ENCODE data around the gene IMPACT. TPM values are rescaled to one million over a fixed set of nuclear protein-coding genes. Genes with fewer than 3 reads are reported as not detected.

Gene IMPACT
- total and polyA plus RNA-seq, 2 of the 8 experiments (the other 6 are each of a cell fraction or from before 2014, with no cell fraction given) = 31.1 to 44.6 TPM

DNA sequence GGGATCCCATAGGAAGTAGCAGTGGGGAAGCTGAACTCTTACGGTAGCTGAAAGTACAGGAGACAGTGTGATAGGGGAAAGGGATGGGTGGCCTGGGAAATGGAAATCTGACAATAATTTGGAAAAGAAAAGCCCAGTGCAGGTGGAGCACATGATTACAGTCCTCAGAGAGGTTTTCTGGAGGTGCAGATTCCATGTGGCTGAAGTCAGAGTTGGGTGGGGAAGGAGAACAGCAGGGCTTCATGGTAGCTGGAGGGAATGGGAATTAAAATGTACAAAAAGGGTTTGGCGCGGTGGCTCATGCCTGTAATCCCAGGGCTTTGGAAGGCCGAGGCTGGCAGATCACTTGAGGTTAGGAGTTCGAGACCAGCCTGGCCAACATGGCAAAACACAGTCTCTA lies 46.1 kb downstream of the IMPACT start:
- Histone ChIP-seq H4K91ac (replicated peaks; ENCODE audit: insufficient read length, low read length) (no peak overlapping the region), H3K4ac (replicated peaks; ENCODE audit: insufficient read length, low read depth, low read length) (no peak overlapping the region), H3K4me2 (ENCODE audit: insufficient read depth in 1 of 2, low read depth in 2 of 2, low read length in 2 of 2) (no peak overlapping the region), H2BK20ac (ENCODE audit: low read length) (no peak overlapping the region), H3K36me3 (ENCODE audit: control insufficient read depth in 2 of 4, insufficient read depth in 4 of 4, low read length in 3 of 4) (no peaks in the 10 kb centered on the region), H3K9ac (replicated peaks in 1 of 4; ENCODE audit: extremely low read depth in 1 of 4, low read depth in 3 of 4, low read length in 3 of 4) (no peak overlapping the region), H4K8ac (ENCODE audit: extremely low read depth, insufficient read depth, low read length) (no peak overlapping the region; the same call in 1 of the 2 replicates), H3K79me2 (ENCODE audit: control insufficient read depth in 1 of 2, insufficient read depth in 2 of 2, low read length in 2 of 2) (no peaks in the 10 kb centered on the region), H2AK5ac (ENCODE audit: low read depth, low read length) (no peak overlapping the region), H3K27me3 (replicated peaks in 1 of 4; ENCODE audit: control insufficient read depth in 3 of 4, extremely low read depth in 1 of 4, insufficient read depth in 3 of 4, low read length in 3 of 4) (no peaks in the 10 kb centered on the region), H3K23ac (ENCODE audit: insufficient read length) (no peak overlapping the region), H2BK12ac (ENCODE audit: low read depth, low read length) (no peak overlapping the region), H2AFZ (ENCODE audit: low read length) (peak overlapping the region; percentile 33; the same call in 1 of the 2 replicates), H3K56ac (replicated peaks; ENCODE audit: insufficient read length, low read depth, low read length) (no peak overlapping the region), H2BK15ac (ENCODE audit: low read length) (no peak overlapping the region), H2BK5ac (ENCODE audit: low read depth, low read length) (no peak overlapping the region), H4K20me1 (replicated peaks in 1 of 2; ENCODE audit: control insufficient read depth in 1 of 2, insufficient read depth in 2 of 2, low read length in 2 of 2) (no peaks in the 10 kb centered on the region), H3K27ac (ENCODE audit: low read depth, low read length) (no peak overlapping the region), H3K14ac (ENCODE audit: insufficient read length) (no peak overlapping the region), H2BK120ac (replicated peaks; ENCODE audit: low read depth, low read length) (no peak overlapping the region), H3K4me1 (replicated peaks in 1 of 4; ENCODE audit: control insufficient read depth in 3 of 4, insufficient read depth in 4 of 4, low read length in 3 of 4) (no peaks in the 10 kb centered on the region), H4K5ac (ENCODE audit: insufficient read length, low read depth, low read length) (no peak overlapping the region), H3K18ac (ENCODE audit: extremely low read depth, low read length) (no peak overlapping the region), H3K79me1 (ENCODE audit: low read depth, low read length) (no peaks in the 10 kb centered on the region), H3K23me2 (ENCODE audit: low read depth, low read length) (no peaks in the 10 kb centered on the region), H3K9me3 (ENCODE audit: insufficient read depth in 2 of 2, low read depth in 1 of 2, low read length in 1 of 2) (peaks cover 0 to 3% of the 10 kb centered on the region in 2 experiments; a peak in 1 of 4 replicates), H3K4me3 (ENCODE audit: extremely low read depth in 1 of 4, insufficient read depth in 2 of 4, low read depth in 3 of 4, low read length in 4 of 4) (no peak overlapping the region)
- ChIA-PET POLR2A (ENCODE audit: partially characterized antibody) (no interaction called here), CTCF (ENCODE audit: partially characterized antibody) (interaction anchor here (0.6 to 1.2 kb wide), 2 partner anchors 13 to 454 kb away, joined by 3 read pairs; no protein-coding TSS in a partner anchor)
- TF ChIP-seq RFX5 (IDR thresholded peaks at IDR 0.05; ENCODE audit: borderline replicate concordance, low read depth, low read length) (no peak), SIX5 (IDR thresholded peaks at IDR 0.05; ENCODE audit: low read depth, low read length) (no peak), CREB1 (IDR thresholded peaks at IDR 0.05) (no peak), RAD21 (IDR thresholded peaks at IDR 0.05 in 1 of 2, conservative IDR thresholded peaks at IDR 0.05 in 1 of 2; ENCODE audit: low read depth in 2 of 2, low read length in 2 of 2) (no peak), GABPA (IDR thresholded peaks at IDR 0.05; ENCODE audit: borderline replicate concordance, insufficient read depth, low read length) (no peak)
- TF ChIP-seq, protein P1, sequence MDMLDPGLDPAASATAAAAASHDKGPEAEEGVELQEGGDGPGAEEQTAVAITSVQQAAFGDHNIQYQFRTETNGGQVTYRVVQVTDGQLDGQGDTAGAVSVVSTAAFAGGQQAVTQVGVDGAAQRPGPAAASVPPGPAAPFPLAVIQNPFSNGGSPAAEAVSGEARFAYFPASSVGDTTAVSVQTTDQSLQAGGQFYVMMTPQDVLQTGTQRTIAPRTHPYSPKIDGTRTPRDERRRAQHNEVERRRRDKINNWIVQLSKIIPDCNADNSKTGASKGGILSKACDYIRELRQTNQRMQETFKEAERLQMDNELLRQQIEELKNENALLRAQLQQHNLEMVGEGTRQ (IDR thresholded peaks at IDR 0.05; ENCODE audit: low read length) = no peak
- TF ChIP-seq, protein P2, sequence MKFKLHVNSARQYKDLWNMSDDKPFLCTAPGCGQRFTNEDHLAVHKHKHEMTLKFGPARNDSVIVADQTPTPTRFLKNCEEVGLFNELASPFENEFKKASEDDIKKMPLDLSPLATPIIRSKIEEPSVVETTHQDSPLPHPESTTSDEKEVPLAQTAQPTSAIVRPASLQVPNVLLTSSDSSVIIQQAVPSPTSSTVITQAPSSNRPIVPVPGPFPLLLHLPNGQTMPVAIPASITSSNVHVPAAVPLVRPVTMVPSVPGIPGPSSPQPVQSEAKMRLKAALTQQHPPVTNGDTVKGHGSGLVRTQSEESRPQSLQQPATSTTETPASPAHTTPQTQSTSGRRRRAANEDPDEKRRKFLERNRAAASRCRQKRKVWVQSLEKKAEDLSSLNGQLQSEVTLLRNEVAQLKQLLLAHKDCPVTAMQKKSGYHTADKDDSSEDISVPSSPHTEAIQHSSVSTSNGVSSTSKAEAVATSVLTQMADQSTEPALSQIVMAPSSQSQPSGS (IDR thresholded peaks at IDR 0.05; ENCODE audit: low read length) = no peak
- FAIRE-seq (no peak), DNase-seq (ENCODE audit: low read depth in 1 of 2, low spot score in 2 of 2) (no peak)
- 89% methylated on average over 5 of the region's 5 CpGs; no CpG with 5 or more reads in 1 of the 2 experiments for WGBS, 2 experiments (ENCODE audit: extremely low coverage in 1 of 2, insufficient coverage in 1 of 2, insufficient read length in 1 of 2, insufficient replicate concordance in 2 of 2, low coverage in 1 of 2, low lambda C conversion rate in 2 of 2, missing lambda C conversion rate in 1 of 2)

All from H1 (cell line).